ENCODE results near the gene TSKU.
"Not testable (repeated sequence)": the region's sequence is repeated elsewhere in the genome, so short reads cannot be mapped to it uniquely, and the experiment has no call there.

Gene TSKU

DNA sequence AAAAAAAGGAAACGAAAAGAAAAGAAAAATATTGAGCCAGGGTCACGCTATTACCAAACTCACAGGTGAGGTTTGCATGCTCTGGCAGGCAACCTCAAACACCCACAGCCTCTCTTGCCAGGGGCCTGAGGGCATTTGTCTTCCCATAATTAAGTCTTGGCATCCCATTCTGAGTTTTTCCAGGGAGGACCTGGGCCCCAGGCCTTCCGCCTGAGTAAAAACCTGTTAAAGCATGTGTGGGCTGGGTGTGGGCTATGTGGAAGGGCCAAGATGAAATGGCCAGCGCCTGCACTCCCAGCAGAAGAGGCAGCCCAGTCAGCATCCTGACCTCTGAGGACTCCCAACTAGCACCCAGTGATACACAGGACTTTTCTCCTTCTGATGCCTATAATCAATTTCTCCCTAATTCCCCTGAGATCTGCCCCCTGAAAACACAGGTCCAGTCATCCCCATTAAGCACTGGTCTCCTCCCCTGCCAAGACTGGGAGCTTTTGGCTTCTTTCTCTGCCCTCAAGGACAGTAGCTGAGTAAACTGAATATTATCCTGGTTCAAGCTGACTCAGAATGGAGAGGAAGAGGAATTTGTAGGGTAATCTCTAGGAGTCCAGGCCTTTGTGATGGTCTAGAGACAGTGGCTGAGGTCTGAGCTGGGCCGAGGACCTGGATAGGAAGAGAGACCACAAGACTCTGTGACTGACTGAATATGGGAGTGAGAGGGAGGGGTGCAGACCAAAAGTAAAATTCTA lies 42.0 kb downstream of the TSKU start:
- DNase-seq (ENCODE audit: low spot score): no peak

DNA sequence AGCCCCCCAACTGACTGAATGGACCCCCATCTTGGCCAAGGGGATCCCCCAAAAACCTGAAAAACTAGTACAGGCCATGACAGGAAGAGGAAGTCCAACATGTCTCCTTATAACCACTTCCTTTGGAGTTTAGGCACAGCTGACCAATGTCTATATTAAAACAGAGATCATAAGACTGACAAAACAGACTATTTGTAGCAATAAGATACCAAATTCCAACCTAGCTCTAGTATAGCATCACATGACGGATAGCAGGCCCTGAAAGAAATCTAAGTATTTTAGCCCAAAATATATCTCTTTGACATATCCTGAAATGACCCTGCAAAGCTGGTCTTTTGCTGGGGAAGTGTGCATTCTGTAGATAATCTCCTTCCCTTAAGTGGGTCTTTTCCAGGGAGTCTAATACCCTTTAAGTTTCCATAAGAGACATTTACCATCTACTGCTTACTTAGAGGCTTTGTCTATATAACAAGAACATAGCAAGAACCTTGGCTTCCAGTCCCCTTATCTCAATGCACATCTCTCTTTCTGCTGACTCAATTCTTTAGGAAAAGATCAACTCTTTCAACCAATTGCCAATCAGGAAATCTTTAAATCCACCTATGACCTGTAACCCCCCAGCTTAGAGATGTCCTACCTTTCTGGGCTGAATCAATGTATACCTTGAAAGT lies 42.7 kb downstream of the TSKU start:
- no peak for DNase-seq (ENCODE audit: low spot score)

DNA sequence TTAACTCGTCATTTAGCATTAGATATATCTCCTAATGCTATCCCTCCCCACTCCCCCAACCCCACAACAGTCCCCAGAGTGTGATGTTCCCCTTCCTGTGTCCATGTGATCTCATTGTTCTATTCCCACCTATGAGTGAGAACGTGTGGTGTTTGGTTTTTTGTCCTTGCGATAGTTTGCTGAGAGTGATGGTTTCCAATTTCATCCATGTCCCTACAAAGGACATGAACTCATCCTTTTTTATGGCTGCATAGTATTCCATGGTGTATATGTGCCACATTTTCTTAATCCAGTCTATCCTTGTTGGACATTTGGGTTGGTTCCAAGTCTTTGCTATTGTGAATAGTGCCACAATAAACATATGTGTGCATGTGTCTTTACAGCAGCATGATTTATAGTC lies 43.4 kb downstream of the TSKU start:
- not testable (repeated sequence) for DNase-seq (ENCODE audit: low spot score)

DNA sequence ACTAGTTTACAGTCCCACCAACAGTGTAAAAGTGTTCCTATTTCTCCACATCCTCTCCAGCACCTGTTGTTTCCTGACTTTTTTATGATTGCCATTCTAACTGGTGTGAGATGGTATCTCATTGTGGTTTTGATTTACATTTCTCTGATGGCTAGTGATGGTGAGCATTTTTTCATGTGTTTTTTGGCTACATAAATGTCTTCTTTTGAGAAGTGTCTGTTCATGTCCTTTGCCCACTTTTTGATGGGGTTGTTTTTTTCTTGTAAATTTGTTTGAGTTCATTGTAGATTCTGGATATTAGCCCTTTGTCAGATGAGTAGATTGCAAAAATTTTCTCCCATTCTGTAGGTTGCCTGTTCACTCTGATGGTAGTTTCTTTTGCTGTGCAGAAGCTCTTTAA lies 43.8 kb downstream of the TSKU start:
- DNase-seq (ENCODE audit: low spot score): not testable (repeated sequence)

DNA sequence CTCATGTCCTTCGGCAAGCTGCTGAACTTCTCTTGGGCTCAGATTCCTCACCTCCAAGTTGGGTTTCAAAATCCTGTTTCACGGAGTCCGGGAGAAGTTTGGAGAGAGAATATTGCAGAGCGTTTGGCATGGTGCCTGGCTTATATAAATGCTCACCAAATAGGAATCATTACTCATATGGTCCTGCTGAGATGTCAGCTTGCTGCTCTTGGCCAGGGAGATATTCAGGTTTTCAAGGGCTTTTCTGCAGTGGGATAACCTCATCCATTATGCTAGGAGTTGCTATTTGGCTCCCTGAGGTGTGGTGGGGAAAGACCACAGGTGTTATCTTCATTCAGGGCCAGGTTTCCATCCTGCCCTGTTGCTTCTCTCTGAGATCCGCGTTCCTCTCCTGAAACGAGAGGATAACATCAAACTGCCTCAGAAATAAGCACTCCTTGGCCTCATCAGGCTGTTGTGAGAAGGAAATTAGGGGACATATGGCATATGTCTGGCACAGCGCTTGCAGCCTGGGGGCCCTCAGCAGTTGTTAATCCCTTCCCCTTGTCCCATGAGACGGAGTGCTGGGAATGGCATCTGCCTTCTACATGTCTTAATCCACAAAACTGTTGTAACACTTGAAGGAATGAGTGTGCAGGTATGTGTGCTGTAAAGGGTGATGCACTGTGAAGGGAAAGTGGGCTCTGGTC lies 47.6 kb downstream of the TSKU start:
- DNase-seq (ENCODE audit: low spot score): no peak

DNA sequence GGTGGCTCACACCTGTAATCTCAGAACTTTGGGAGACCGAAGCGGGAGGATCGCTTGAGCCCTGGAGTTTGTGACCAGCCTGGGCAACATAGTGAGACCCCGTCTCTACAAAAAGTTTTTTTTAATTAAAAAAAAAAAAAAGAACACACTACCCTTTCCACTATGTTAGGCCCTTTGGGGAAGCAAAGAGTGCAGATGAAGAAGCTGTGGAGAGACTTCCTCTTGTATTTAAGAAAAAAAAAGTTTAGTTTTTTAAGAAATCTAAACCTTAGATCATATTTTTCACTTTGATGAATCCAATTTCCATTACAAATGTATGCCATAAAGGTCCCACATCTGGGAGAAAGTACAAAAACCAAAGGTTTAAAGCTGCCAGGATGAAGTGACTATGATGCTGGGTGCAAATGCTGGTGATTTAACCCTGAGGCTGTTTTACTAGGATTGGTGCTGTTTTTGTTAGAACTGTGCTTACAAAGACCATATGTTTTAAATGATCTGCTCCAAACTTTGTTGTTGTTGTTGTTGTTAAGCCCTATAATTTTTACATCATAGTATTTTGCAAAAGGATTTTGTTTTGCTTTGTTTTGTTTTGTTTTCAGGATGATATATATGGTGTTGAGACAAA lies 48.6 kb downstream of the TSKU start:
- DNase-seq (ENCODE audit: low spot score): no peak

DNA sequence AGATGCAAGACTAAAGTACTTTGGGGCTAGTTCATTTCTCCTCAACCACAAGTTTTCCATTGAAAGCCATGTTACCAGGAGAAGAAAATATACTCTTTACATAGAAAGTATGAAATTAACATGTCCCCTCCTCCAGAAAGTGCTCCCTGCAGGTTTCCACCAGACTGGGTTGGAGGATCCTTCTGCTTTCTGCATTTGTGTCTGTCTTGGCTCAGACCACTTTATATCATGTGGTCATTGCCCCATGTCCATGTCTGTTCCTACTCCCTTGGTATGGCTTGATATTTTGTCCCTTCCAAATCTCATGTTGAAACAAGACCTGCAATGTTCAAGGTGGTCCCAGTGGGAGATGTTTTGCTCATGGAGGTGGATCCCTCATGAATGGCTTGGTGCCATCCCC lies 49.2 kb downstream of the TSKU start:
- DNase-seq (ENCODE audit: low spot score): no peak

DNA sequence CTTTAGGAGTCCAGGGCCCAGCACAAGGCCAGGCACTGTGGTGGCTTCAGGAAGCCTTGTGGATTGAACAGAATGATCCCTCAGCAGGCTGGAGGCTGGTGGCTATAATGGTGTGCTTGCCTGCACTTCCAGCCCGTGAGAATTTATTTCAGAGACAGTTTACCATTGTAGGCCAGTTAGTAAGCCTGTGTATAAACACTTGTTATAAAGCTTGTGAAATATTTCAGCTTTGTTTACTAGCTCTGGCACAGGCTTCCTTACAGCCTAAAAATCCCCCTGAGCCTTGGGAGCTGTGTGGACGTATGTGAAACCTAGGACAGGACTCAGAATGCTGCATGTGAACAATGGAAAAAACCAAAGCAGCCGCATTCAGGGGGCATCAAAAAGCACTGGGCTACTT lies 51.0 kb downstream of the TSKU start:
- DNase-seq (ENCODE audit: low spot score): no peak

DNA sequence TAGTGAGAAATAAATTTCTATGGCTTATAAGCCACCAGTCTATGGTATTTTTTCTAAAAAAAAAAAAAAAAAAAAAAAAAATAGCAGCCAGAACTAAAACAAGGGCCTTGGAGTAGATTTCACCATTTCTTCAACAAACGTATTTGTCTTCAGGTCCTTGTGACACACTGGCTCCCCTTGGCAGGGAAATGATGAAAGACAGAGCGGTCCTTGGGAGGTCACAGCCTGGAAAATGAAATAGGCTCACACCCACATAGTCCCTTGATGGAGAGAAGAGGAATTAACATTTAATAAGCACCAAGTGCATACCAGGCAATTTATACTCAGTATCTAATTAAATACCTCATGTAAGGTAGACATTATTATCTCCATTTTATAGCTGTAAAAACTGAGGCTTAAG lies 51.9 kb downstream of the TSKU start:
- DNase-seq (ENCODE audit: low spot score): no peak

DNA sequence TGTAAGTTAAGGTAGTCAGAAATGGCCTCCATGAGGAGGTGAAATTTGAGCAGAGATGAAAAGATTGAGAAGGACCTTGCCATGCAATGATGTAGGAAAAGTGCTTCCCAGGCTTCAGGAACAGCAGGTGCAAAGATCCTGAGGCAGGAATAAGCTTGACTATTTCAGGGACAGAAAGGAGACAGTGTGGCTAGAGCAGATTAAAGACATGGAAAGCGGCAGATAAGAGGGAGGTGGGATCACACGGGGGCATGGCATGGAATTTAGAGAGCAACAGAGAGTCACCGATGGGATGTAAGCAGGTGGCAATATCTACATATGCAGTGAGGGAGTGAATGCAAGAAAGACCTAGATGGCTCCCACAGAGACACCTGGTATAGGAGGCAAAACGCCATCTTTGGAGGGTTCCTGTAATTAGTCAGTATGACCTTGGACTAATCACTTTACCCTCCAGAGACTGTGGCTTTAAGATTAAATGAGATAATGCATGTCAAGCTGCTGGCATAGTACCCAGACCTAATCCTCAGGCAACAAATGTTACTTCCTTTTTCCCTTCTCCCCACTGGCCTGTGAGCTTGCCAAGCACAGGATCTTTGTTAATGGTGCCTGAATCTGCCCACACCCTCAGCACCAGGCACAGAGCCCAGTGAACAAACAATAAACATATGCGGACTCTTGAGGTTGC lies 52.9 kb downstream of the TSKU start:
- peak; percentile 63 for DNase-seq (ENCODE audit: low spot score)

DNA sequence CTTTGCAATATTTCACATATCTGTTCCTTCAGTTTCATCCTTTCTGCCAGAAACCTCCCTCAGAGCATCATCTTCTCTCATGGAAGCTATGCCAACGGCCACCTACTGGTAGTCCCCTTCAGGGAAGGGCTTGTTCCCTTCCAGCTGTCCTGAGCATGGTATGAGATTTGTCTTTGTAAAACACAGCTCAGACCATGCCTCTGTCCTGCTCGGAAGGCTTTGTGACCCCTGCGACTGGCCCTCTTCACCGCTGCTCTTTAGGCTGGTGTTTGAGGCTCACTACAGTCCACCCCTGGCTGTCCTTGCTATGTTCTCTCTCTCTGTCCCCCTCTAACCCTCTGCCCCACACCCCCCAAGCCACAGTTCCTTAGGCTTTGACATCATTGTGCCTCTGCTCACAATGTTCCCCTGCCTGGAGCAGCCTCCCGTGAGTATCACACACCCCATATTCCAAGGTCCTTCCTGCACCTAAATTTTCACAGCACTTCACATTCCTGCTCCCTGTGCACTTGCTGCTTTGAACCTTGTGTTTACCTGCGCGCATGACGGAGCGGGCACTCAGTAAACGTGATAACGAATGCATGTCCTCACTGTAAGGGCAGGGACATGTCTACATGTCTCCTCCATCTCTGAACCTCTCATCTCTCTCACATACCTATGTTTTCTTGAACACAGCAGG lies 53.6 kb downstream of the TSKU start:
- DNase-seq (ENCODE audit: low spot score): no peak

DNA sequence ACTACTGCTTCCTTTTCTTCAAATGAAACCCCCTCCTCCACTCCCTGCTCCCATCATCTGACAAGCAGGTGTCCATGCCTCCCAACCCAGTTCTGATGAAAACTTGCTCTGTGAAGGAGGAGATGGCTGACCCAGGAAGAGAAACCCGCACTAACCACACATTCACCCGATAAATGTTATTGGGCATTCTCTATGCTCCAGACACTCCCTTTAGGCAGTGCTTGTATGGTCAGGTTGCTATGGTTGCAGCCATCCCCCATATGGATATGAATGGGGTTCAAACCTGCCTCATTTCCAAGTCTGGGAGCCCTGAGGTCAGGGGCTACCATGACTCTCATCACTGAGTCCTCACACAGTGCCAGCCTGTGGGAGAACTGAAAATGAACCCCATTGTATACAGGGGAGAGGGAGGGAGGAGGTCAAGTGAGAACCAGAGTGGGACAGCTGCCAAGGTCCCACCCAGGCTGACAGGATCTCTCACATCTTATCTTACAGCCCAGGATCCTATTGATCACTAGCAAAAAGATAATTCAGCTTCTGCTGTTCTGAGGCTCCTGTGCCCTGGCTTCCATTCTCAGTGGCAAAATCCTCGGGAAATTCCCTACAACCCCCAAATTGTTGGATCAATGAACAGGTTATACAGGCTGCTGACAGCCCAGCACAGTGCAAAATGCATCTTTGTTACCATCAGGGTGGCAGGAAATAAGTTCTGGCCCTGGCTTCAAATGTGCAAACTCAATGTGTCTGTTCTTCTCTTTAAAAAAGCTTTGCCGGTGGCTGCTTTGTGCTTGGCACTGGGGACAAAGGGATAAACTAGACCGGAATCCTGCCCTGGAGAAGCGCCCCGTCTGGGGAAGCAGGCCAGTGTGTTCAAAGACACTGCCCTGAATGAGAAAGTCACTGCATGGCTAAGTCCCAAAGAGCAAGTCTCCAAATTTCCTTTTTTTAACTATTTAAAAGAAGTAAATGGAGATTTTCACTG lies 54.8 kb downstream of the TSKU start:
- peak; percentile 45 for DNase-seq (ENCODE audit: low spot score)

DNA sequence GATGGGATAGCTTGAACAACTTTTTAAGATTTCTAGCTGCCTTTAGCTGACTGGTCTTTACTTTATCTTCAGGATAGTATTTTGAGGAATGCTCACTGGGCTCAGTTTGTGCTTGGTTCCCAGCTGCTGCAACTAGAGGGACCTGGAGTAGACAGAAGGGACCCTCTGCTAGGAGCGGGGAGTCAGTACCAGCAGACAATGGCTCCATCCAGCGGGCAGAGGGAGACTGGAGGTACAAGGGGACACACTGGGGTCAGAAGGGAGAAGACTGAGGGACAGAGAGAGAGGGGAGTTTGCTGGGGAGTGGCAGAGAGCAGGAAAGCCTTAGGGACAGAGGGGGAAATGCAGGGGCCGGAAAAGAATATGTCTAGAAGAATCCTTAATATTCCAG lies 55.5 kb downstream of the TSKU start:
- no peak for DNase-seq (ENCODE audit: low spot score)

DNA sequence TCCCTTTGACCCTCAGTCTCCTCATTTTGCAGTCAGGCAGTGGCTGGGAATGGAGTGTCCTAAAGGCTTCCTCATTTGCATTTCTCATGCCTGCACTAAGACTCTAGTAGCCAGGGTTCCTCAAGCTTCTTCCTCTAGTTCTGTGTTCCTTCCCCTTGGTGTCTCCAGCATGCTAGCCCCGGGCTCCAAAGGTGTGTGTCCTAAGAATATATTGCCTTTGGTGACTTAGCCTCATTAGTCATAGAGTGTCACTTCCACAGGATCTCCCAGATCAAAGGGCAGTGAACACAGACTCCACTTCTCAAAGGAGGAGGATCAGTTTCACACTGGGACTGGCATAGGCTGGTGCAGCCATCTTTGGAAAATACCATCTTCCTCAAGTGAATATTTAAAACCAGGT lies 56.2 kb downstream of the TSKU start:
- no peak for DNase-seq (ENCODE audit: low spot score)

DNA sequence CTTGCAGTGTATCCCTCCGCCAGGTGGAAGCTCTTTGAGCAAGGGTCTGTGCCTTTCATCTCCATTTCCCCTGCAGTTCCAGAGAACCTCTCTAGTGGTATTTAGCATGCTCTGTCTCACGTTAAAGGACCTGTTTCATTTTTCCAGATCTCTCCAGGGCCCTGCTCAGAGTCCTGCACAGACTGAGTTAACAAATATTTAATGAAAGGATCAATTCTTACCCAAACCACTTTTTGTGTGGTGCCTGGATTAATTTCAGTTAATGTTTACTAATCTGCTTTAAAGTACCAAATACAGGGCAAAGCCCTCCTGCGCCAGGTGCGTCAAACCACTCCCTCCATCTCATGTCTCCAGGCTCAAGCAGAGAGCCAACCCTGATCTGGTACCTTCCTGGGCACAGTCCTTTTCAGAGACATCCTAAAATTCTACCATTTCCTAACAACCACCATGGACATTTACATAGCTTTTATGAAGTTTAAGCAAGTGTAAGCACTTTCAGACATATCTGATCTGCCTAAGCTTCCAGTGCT lies 58.8 kb downstream of the TSKU start:
- DNase-seq (ENCODE audit: low spot score): no peak

DNA sequence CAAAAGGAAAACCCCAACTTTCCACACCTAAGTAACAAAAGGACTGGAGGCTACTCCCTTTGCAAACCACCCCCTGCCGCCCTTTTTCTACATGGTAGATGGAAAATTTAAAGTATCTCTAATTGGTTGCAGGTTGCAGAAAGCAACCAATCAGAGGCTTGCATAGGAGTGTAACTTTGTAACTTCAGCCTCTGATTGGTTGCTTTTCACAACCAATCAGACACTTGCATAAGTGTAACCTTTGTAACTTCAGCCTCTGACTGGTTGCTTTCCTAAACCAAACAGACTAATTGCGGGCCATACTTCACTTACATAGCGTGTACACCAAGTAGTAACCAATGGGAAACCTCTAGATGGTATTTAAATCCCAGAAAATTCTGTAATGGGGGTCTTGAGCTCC lies 60.8 kb downstream of the TSKU start:
- no peak for DNase-seq (ENCODE audit: low spot score)

DNA sequence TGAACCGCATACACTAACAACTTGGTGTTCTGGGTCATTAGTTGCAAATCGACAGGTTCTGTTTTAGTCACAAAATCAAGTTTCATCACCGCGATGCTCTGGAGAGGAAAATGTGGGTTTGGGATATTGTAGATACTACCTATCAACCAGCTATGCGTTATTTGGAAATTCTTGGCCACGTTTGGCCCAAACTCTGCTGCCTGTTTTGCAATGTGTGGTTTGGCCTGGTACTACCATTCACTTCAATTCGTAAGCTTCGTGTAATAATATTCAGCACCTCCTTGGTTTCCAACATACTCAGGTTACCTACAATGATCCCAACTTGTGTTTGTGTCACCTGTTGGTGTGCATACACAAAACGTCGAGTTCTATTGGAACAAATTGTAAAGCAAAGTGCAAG lies 61.4 kb downstream of the TSKU start:
- DNase-seq (ENCODE audit: low spot score): no peak

DNA sequence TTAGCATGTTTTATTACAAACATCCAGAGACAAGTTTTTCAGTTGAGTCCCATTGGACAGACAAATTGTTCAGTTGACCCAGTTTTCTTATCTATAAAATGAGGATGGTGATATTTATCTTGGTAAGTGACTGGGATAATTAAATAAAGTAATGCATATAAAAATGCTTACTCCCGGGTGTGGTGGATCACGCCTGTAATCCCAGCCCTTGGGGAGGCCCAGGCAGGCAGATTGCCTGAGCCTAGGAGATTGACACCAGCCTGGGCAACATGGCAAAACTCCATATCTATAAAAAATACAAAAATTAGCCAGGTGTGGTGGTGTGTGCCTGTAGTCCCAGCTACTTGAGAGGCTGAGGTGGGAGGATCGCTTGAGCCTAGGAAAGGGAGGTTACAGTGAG lies 61.9 kb downstream of the TSKU start:
- DNase-seq (ENCODE audit: low spot score): no peak

DNA sequence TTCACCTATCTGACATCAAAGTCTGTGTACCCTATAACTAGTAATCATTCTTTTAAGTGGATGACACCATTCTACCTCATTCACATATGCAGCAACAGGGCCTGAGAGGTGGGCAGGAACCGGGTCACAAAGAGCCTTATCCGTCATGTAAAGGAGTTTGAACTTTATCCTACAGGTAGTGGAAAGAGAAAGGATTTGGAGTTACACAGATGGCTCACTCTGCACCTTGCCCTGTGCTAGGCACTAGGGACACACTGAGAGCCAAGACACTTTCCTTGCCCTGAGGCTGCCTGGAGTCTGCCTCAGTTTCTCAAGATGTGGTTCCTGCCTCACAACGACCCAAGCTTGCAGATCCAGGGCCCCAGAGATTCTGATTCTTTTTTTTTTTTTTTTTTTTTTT lies 63.3 kb downstream of the TSKU start:
- DNase-seq (ENCODE audit: low spot score): no peak

All from Ammon's horn (tissue), 1 donor.